Caco-2 (cell line): ENCODE results near the gene NGFR. TPM values are rescaled to one million over a fixed set of nuclear protein-coding genes. Genes with fewer than 3 reads are reported as not detected.

Source experiments
- BruUV-seq: library from RNA; stranded (reverse); fragments of 400-500 nt; replicated peaks from 2 replicates; lab custom pipeline; 2021; lab: Mats Ljungman, UMichigan
- CTCF ChIA-PET: fragments of 300-600 bp; sonication (Branson Sonifier 250); formaldehyde crosslinking; loops from one replicate; lab custom pipeline; 2022; ENCODE audit warnings: antibody characterized with exemption; lab: Charles Lee
- POLR2A ChIA-PET: fragments of 300-600 bp; sonication (Branson Sonifier 250); formaldehyde crosslinking; loops from one replicate; lab custom pipeline; 2022; ENCODE audit warnings: antibody characterized with exemption; lab: Charles Lee
- DNase-seq, 2 experiments: peaks; one replicate each; pipeline versions ENCODE4 v3.0.0 to v3.0.0-alpha.2; 2020 to 2022
- H3K27me3 ChIP-seq: replicated peaks from 2 replicates; pipeline ENCODE4 v1.6.0; 2011; ENCODE audit warnings: low read length; ENCODE audit not compliant: control insufficient read depth, insufficient read depth
- H3K36me3 ChIP-seq: 2 replicates; pipeline ENCODE4 v1.5.1; 2011; ENCODE audit warnings: low read length; ENCODE audit not compliant: control insufficient read depth, insufficient read depth
- H3K4me1 ChIP-seq: fragments of 250-450 bp; sonication (Bioruptor Pico); 2 replicates; pipeline ENCODE4 v1.5.1; 2020; ENCODE audit warnings: mild to moderate bottlenecking
- H3K4me3 ChIP-seq: 2 replicates; pipeline ENCODE4 v1.5.1; 2011; ENCODE audit warnings: low read depth, mild to moderate bottlenecking, control low read depth, low read length
- H3K9me3 ChIP-seq: fragments of 250-450 bp; sonication (Bioruptor Pico); 2 replicates; pipeline ENCODE4 v1.5.1; 2020; ENCODE audit warnings: mild to moderate bottlenecking, moderate library complexity
- H3K27ac Mint-ChIP-seq: one replicate; pipeline ENCODE4 v1.8.0; 2022; ENCODE audit warnings: mixed read lengths; ENCODE audit not compliant: unreplicated experiment
- H3K27me3 Mint-ChIP-seq: one replicate; pipeline ENCODE4 v1.8.0; 2022; ENCODE audit warnings: mixed read lengths; ENCODE audit not compliant: insufficient read depth, unreplicated experiment
- H3K36me3 Mint-ChIP-seq: one replicate; pipeline ENCODE4 v1.8.0; 2022; ENCODE audit warnings: mild to moderate bottlenecking, mixed read lengths; ENCODE audit not compliant: insufficient read depth, unreplicated experiment
- H3K4me1 Mint-ChIP-seq: one replicate; pipeline ENCODE4 v1.8.0; 2022; ENCODE audit warnings: low read depth, mixed read lengths; ENCODE audit not compliant: unreplicated experiment
- H3K4me3 Mint-ChIP-seq: one replicate; pipeline ENCODE4 v1.8.0; 2022; ENCODE audit warnings: mild to moderate bottlenecking, moderate library complexity, mixed read lengths; ENCODE audit not compliant: unreplicated experiment
- H3K9me3 Mint-ChIP-seq: one replicate; pipeline ENCODE4 v1.8.0; 2022; ENCODE audit warnings: mixed read lengths; ENCODE audit not compliant: unreplicated experiment
- CTCF ChIP-seq, 2 experiments: fragments of 200-600 bp in 1 of 2; IDR thresholded peaks; 1 replicate in 1 of 2; 2 replicates in 1 of 2; pipeline versions ENCODE4 v1.5.1 to v1.8.0; 2011 to 2022; ENCODE audit warnings: antibody characterized with exemption in 1 of 2, control low read depth in 1 of 2, inconsistent platforms in 1 of 2, low read depth in 1 of 2, low read length in 1 of 2, mild to moderate bottlenecking in 1 of 2, moderate library complexity in 1 of 2; ENCODE audit not compliant: insufficient read depth in 1 of 2, severe bottlenecking in 1 of 2, unreplicated experiment in 1 of 2
- intact Hi-C: fragments of 100-400 bp; cut with micrococcal nuclease; formaldehyde crosslinking; loops from one replicate; pipeline ENCODE4 v1.10.0; 2022; ENCODE audit not compliant: unreplicated experiment
- total RNA-seq: library from RNA; stranded (reverse); gene quantifications from 2 replicates; pipeline ENCODE4 v1.2.3, GENCODE V29; 2022

The NGFR gene
- total RNA-seq, 1 experiment from 2014 or later, result 1.6 TPM

- no peak for TF ChIP-seq CTCF (IDR thresholded peaks at IDR 0.05; ENCODE audit: insufficient read depth in 1 of 2, low read depth in 1 of 2, low read length in 1 of 2, severe bottlenecking in 1 of 2, unreplicated experiment in 1 of 2)
- no peak for DNase-seq
- H3K4me1 Mint-ChIP-seq, result no peaks in the 10 kb centered on the region
- Histone ChIP-seq H3K36me3 (no peaks in the 10 kb centered on the region), H3K4me1 (no peaks in the 10 kb centered on the region), H3K4me3 (no peak overlapping the region), H3K27me3 (peaks cover 2% of the 10 kb centered on the region; the same call in 1 of the 2 replicates), H3K9me3 (no peaks in the 10 kb centered on the region)
- no peaks in the 10 kb centered on the region for H3K9me3 Mint-ChIP-seq
- no peak overlapping the region for H3K27ac Mint-ChIP-seq
- intact Hi-C loops, result no loop called here
- ChIA-PET CTCF (interaction anchor here (1.4 to 2.2 kb wide), 2 partner anchors 68 to 81 kb away, joined by 3 to 7 read pairs; no protein-coding TSS in a partner anchor), POLR2A (no interaction called here)
- no TSS peak for BruUV-seq
- H3K36me3 Mint-ChIP-seq, result no peaks in the 10 kb centered on the region
- no peak overlapping the region for H3K4me3 Mint-ChIP-seq
- H3K27me3 Mint-ChIP-seq, result peaks cover 44% of the 10 kb centered on the region
Measured at GRCh38 chr17:49489348-49489747, 5.7 kb upstream of the NGFR start.

GRCh38 chr17:49490276-49490675 lies 4.8 kb upstream of the NGFR start:
- no peak for TF ChIP-seq CTCF (IDR thresholded peaks at IDR 0.05; ENCODE audit: insufficient read depth in 1 of 2, low read depth in 1 of 2, low read length in 1 of 2, severe bottlenecking in 1 of 2, unreplicated experiment in 1 of 2)
- Mint-ChIP-seq H3K27ac (no peak overlapping the region), H3K4me1 (no peaks in the 10 kb centered on the region), H3K27me3 (peaks cover 44% of the 10 kb centered on the region), H3K4me3 (no peak overlapping the region), H3K36me3 (no peaks in the 10 kb centered on the region), H3K9me3 (no peaks in the 10 kb centered on the region)
- DNase-seq, result no peak
- POLR2A ChIA-PET, result no interaction called here
- CTCF ChIA-PET, result interaction anchor here (0.6 to 2.2 kb wide), 5 partner anchors 67 to 172 kb away, joined by 3 to 12 read pairs (median 3); partner anchors contain the start of gene PHB1
- BruUV-seq, result no TSS peak
- Histone ChIP-seq H3K4me3 (no peak overlapping the region), H3K9me3 (no peaks in the 10 kb centered on the region), H3K36me3 (no peaks in the 10 kb centered on the region), H3K27me3 (peaks cover 5% of the 10 kb centered on the region), H3K4me1 (peaks cover 1% of the 10 kb centered on the region)
- intact Hi-C loops, result no loop called here

- no peak for DNase-seq
- intact Hi-C loops, result no loop called here
- H3K4me1 Mint-ChIP-seq, result peaks cover 7% of the 10 kb centered on the region
- H3K36me3 Mint-ChIP-seq, result no peaks in the 10 kb centered on the region
- Histone ChIP-seq H3K4me3 (no peak overlapping the region), H3K27me3 (peaks cover 10% of the 10 kb centered on the region), H3K4me1 (peaks cover 11% of the 10 kb centered on the region), H3K36me3 (no peaks in the 10 kb centered on the region), H3K9me3 (no peaks in the 10 kb centered on the region)
- TF ChIP-seq CTCF (IDR thresholded peaks at IDR 0.05; ENCODE audit: insufficient read depth in 1 of 2, low read depth in 1 of 2, low read length in 1 of 2, severe bottlenecking in 1 of 2, unreplicated experiment in 1 of 2), result no peak
- BruUV-seq, result no TSS peak
- ChIA-PET CTCF (interaction anchor here (0.6 to 2.2 kb wide), 7 partner anchors 23 to 324 kb away, joined by 3 to 12 read pairs (median 5); partner anchors contain the start of gene PHB1), POLR2A (no interaction called here)
- no peak overlapping the region for H3K27ac Mint-ChIP-seq
- no peaks in the 10 kb centered on the region for H3K9me3 Mint-ChIP-seq
- H3K4me3 Mint-ChIP-seq, result no peak overlapping the region
- H3K27me3 Mint-ChIP-seq, result peaks cover 50% of the 10 kb centered on the region
Measured at GRCh38 chr17:49491192-49491769, 3.8 kb upstream of the NGFR start.
